NCI-H1105 (cell line): ENCODE measurements around the gene RPS6KA2.

ENCODE experiments used
- DNase-seq: peaks from one replicate; lab custom pipeline; 2025; lab: John Stamatoyannopoulos, UW

Gene RPS6KA2

DNA sequence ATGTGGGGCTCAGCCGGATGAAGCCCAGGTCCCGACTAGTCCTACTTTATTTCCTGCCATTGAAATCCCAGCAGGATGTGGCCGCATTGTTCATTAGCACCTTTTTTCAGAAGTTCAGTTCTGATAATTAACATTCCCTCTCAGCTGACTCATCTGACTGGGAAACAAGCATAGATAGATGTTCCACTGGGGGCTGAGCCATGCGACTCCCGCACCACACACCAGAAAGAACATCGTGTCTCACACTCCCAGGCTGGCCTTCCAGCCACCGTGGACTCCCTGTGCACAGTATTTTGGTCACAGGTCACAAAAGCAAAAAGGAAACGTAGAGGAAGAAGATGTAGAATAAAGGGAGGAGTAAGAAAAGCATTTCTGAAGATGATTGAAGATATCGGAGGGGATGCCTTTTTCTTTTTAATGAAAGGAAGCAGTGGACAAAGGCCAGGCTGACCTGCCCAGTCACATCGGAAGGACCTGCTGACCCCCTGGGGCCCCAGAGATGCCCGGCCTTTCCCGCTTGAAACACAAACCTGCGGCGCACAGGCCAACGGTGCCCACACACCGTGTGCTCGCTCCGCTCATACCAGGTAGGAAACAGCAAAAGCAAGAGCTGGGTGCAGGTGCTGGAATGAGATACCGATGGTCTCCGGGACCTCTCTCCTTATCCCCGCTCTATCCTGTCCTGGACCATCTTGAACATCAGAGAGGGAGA, 11.8 kb downstream of the RPS6KA2 start:
- DNase-seq: no peak

DNA sequence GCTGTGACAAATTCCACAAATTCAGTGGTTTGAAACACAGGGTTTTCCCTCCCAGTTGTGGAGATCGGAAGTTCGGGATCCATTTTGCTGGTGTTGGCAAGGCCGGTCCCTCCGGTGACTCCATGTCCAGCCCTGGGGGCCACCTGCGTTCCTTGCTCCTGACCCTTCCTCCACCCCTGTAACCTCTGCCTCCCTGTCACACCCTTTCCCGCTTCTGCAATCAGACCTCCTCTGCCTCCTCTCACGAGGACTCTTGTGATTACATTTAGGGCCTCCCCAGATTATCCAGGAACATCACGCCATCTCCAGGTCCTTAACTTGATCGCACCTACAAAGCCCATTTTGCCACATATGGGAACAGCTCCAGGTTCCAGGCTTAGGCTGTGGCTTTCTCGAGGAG, 12.5 kb downstream of the RPS6KA2 start:
- DNase-seq: no peak

DNA sequence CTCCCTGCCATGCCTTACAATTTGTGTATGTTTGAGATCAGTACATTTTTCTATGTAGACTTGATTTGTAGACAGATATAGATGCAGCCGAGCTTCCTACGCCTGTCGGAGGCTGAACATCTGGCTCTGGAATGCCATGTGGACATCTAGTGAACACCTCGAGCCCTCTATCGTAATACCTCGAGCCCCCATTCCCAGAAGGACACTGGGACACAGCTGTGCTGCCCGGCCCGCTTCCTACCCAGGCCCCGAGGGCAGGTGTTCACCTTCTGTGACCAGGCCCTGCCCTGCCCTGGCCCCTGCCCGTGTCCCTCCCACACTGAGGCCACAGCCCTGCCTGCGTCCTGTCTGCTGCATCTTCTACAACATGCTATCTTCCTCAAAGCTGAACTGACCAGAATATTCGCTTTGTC, 12.9 kb downstream of the RPS6KA2 start:
- no peak for DNase-seq

DNA sequence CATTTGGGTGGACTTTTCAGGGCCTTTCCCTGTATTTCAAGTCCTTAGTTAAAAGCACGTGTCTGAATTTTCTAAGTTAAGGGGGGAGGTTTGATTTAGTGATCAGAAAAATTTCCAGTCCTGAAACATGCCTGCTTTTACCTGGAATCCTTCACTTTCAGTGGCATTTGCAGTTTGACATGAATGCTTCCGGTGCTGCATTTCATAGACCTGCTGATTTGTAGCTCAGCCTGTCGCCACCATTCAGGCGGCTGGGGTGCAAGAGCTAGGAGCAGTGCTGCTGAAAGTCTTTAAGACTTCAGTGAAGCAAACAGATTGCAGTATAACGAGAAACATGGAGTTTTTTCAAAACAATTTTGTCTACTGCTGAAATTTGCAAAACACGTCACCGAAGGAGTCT, 14.0 kb downstream of the RPS6KA2 start:
- DNase-seq: no peak

DNA sequence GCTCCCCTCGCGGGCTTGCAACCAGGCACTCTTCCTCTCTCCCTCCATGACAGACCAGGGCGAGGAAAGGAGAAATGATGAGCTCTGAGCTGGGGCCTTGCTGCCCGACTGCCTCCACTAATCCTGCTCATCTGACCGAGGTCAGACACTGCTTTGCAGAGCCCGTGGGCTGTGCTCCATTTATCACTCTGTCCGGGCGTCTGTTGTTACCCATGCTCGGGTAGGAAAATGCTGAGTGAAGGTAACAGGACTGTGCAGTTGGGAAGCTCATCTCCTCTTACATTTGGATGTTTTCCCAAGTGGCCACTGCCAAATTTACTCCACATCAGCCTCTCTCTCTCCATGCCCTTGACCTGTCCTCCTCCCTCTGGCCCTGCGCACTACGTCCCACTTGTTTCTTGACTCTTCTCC, 14.6 kb downstream of the RPS6KA2 start:
- no peak for DNase-seq

DNA sequence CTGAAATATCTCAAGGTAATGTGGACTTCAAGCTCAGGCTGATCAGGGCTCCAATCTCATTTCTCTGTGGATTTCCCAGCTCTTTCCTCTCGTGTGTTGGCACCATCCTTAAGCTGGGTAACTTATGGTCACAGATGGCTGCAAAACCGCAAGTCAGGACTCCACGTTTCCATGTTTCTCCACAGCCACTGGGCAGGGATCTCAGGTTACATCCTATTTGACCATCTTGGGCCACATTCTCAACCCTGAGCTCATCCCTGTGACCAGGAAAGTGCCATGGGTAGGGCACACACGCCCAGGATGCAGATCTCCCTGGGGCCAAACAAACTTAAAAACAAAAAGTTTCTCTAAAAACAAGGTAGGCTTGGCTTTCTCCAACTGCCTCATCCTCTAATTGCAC, 15.4 kb downstream of the RPS6KA2 start:
- no peak for DNase-seq

DNA sequence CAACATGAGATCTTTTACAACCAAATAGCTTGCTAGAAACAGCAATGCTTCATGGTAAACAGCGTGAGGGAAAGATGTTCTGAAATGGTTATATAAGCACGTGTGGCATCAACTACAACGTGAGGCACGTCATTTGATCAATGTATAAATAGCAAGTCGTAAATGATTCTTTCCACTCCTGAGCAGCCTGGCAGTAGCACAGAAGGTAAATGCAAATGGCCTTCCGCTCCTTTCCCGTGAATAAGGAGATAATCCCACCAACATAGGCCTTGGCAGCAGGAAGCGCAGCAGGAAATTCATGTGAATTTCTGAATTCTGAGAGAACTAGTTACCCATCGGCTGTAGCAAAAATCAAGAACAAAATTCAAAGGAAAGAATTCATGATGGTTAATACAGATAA, 17.0 kb downstream of the RPS6KA2 start:
- no peak for DNase-seq

DNA sequence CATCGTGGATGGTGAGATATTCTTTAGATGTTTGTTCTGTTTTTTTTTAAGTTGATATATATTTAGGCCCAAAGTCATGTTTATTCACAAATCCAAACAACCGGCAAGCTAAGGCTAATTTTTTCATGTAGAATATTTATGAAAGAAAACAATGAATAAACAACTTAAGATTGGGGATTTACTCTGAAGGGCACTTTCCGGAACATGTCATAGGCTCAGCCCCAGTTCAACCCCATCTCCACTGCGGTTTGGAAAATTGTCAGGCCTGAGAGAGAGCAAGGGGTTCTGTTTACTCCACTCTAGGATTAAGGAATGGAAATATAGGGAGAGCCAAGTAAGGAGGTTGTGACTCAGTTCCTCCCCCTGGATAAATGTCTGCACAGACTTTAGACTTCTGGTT, 18.3 kb downstream of the RPS6KA2 start:
- no peak for DNase-seq

DNA sequence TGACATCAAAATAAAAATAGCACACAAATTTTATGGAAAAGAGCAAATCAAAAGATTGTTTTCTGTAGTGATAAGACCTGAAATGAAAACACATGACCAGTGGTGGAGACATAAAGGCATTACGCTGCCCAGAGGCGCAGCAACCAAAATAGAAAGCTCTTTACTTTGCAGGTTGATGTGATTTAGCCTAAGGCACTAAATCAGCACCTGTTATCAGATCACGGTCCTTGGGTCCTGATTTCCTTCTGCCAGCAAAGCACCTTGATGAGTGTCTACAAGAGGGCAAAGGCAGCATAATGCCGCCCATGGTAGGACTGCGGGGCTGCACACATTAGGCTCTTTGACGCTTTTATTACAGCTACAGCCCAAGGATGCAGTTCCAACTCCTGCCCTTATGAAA, 21.3 kb downstream of the RPS6KA2 start:
- DNase-seq: no peak

DNA sequence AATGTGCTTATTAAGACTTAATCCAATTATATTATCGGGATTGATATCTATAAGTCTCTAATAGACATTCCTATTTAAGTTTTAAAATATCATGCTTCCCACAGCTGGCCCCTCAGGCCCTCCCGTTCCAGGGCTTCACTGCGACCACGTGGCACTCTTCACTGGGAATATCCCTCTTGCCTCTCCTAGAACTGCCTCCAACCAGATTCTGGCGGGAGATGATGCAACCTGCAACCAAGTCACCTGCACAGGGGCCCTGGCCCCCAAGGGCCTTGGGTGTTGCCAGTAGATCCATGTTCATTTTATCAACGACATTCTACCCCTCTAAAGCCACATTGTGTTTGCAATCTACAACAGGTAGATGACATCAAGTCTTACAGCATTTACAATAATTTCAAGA, 22.1 kb downstream of the RPS6KA2 start:
- no peak for DNase-seq

DNA sequence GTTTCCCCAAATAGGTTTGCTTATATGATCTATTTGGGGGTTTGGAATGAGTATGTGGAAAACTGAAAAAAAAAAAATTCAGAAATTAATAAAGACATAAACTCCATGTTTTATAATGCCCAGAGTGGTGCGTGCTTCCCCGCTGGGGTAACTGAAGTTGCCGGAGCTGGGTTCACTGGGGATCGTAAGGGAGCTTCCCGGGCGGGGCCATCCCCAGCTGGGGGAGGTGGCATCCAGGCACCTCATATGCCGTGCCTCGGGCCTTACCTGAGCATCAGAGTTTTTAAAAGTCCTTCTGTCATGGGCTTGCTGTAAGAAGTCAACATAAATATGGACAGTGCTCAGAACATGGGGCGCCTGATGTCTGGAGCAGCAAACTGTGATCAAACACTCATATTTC, 22.7 kb downstream of the RPS6KA2 start:
- DNase-seq: no peak

DNA sequence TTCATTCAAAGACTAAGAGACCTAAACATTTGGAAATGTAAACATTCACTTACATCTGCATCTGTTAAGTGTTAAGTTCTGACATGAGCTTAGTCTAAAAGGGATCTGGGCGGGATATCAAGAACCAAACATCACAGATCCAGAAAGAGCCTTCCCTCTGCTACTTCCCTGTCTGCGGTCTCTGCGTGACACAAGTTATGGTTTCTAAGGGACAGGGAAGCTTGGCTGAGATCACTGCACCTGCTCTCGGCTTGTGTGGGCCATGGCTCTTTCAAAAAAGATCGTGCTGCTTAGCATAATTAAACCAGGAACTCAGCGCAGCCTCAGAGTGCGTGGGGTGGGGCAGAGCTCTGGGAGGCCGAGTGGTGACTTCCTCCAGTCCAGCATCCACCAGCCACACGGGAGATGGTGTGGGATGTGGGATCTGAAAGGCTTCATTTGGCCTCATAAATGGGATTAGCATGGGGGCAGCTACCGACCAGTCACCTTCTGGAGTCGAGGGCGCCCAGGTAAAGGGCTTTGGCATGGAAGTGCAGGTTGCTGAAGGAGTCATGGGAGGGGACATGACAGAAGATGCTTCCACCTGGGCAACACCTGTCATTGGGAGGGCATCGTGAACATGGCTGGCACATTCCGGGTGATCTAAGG, 23.9 kb downstream of the RPS6KA2 start:
- DNase-seq: no peak

DNA sequence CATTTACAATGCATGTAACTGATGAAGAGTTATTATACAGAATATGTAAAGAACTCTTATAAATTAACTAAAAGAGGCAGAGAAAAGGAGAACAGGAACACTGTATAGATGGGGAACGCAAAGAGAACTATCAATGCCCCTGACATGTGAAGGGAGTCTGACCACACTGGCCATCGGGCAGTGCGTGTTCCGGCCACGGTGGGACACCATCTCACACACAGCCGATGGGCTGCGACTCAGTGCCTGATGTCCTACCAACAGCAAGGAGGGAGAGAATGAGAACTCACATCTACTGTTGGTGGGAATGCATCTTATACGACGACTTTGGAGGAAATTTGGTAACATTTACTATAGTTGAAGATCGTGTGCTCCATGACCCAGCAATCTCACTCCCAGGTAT, 25.1 kb downstream of the RPS6KA2 start:
- DNase-seq: no peak

DNA sequence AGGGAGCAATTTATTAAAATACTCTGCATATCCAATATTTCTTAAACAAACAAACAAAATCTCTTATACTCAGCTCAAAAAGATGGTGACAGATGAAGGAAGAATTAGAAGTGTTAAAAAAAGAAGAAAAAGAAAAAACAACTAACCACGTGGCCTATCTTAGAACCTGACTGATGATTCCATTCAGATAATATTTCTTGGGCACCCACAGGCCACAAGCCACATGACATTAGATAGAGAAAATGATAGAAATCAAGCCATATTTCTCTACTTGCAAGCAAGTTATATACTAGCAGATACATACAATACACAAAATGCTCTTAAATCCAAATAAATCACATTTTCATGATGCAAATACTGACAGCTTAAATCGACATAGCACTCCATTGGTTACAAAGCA, 26.1 kb downstream of the RPS6KA2 start:
- no peak for DNase-seq

DNA sequence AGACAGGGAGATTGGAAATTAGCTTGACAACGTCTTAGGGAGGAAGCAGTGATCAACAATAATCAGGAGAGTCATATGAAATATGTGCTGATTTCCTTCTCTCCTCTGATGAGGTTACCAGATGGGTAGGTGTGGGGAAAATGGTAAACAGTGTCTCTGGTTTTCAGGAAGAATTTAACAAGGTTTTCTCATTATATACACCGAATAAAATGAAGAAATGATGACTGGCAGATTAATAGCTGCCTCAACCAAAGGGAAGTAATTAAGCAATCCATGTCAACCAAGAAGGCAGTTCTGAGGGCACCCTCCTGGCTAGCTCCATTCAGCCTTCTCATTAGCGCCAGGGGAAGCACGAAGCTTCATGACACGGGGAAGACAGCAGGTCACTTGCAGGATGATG, 27.8 kb downstream of the RPS6KA2 start:
- DNase-seq: no peak

DNA sequence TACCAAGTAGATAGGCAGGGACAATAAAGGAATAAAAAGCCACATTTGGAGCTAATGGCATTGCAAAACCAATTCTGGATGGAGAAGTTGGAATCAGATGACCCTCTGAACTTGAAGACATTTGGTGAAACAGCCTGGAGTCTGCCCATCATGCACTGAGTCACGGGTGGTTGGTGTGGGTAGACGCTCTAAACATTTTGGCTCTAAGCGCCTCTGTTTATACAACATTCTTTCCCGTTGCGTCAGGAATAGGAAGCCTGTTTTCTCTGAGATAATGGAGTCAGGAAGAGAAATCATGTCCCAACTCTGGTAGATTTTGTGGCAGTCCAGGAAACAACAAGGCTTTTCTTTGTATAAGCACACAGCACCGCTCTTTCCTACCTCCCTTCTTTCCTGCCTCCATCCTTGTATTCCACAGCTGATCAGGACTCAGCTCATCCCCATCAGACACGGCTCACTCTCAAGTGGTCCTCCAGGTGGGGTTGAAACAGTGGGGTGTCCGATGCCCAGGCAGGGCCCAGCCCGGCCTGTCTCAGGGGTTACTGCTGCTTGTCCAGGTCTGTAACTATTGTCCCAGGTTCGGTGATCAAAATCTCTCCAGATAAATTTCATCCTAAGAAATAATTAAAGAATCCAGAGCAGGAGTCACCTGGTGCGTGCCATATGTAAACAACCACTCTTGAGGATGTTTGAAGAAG, 28.5 kb downstream of the RPS6KA2 start:
- DNase-seq: no peak

DNA sequence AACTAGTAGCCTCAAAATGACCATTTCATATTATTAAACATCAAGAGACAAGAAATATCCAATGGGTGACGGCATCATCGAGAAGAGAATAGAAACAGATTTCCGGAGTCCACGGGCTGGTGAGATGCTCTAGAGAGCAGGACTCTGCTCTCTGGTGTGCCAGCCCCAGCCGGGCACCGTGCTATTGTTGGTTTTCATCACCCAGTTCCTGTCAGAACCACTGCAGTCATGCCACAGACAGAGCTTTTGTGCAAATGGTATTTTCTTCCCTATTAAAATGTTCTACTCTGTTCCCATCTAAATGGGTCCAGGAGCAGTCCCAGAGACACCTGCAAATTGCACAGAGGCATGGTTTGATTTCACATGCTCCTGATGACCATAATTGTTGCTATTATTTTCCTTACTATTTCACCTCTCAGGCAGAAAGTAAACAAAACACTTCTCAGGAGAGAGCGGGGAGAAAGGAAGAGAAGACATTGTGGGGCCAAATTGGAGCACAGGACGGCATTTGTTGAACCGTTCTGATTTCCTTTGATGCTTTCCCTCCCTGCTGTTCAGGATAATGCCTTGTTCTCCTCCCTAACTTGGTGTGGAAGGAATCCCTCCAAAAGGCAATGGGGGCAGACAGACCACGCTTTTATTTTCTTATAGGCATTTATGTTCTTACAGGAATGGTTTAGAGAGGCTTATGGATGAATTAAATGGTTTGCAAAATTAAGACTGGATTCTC, 29.2 kb downstream of the RPS6KA2 start:
- no peak for DNase-seq

DNA sequence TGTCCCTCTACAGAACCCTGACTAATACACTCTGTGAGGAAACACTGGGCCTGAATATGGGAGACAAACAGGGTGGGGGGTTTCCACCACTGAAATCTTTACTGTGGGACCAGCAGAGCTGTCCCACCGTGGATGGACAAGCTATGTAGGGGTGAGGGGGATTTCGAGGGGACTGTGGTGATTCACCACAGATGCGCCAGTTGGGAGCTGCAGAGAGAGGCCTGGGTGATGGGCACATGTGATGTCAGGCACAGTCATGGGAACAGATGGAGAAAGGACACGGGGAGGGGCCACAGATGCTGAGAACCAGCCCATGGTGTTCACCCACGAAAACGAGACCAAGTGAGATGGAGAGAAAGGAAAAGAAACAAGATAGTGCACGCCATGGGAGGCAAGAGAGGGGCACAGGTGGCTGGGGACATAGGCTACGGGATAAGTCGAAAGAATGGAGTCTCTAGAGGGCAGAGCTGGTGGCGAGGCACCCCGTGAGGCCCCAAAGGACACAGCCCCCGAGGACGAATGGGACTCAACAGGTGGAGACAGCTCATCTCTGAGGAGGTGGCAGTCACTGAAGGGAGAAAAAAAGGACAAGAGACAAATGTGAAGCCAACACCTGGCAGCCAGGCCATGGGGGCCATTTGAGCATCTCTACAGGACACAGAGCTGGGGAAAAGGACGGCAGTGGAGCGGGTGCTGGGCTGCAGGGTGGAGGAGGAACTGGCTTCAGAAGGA, 30.1 kb downstream of the RPS6KA2 start:
- DNase-seq: no peak

DNA sequence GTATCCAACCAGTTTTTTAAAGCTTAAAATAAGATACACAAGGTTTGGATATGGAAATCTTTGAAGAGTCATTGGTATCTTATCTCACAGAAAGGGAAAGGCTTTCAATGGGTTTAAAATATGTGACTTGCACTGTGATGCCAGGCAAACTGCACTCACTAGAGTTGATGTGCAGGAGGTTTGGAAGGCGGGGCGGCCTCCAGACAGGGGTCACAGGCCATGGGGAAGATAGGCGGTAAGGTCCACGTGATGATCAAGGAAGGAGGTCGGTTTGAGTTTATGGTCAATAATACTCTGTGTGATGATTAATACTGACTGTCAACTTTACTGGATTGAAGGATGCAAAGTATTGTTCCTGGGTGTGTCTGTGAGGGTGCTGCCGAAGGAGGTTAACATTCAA, 31.1 kb downstream of the RPS6KA2 start:
- no peak for DNase-seq

DNA sequence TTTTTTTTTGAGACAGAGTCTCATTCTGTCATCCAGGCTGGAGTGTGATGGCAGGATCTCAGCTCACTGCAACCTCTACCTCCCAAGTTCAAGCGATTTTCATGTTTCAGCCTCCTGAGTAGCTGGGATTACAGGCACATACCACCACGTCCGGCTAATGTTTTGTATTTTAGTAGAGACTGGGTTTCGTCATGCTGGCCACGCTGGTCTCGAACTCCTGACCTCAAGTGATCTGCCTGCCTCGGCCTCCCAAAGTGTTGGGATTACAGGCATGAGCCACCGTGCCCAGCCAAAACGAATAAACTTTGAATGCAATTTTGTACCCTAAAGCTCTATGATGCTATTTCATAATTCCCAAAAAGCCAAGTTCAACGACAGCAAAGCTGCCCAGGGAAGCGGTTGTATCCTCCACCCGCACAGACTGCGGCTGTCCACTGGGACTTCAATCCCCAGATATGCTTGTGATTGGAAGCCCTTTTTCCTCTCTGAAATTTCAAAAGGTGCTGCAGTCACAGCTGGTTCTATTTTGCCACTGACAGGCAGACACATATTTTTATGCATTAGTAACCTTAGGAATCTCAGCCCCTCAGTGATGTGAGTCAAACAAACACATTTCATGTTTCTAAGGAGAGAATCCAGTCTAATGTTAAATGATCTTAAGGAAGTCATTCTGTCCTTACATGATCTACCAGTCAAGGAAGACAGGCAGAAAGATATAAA, 31.8 kb downstream of the RPS6KA2 start:
- no peak for DNase-seq

DNA sequence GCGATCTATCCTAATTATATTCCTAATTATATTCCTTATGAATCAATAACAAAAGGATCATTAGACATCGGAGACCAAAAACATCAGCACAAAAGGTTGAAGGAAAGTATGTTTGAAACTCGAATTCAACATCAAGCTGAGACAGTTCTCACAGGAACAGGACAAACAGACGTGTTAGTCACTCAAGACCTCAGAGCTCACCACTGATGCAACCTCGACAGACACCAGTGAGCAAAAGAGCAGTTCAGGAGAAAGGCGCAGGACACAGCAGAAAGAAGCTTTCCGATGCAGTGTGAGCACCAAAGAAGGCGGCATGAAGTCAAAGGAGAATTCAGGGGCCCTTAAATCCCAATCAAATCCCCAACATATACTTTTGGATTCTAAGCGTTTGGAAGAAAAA, 34.2 kb downstream of the RPS6KA2 start:
- DNase-seq: no peak
